Neural progenitor cell (in vitro differentiated cells): ENCODE data around the gene PRG3.
A peak's percentile ranks its signal among the peaks of the same experiment; 100 is the strongest.

Experiments used
- CTCF ChIP-seq: fragments of 200-600 bp; sonication (generic); IDR thresholded peaks from 2 replicates; pipeline ENCODE4 v1.5.1; 2017; ENCODE audit warnings: antibody characterized with exemption, mild to moderate bottlenecking
- EZH2 ChIP-seq: fragments of 200-600 bp; sonication (generic); IDR thresholded peaks from 2 replicates; pipeline ENCODE4 v1.6.1; 2017; ENCODE audit warnings: antibody characterized with exemption, mild to moderate bottlenecking, moderate library complexity
- EZH2phosphoT487 ChIP-seq: fragments of 200-600 bp; sonication (generic); IDR thresholded peaks from 2 replicates; pipeline ENCODE4 v1.6.1; 2017; ENCODE audit warnings: antibody characterized with exemption

- TF ChIP-seq CTCF (peak; percentile 87), EZH2 (no peak), EZH2phosphoT487 (no peak)
These were observed 35.3 kb downstream of the PRG3 start for GRCh38 chr11:57345555-57346211.
